GM19395 (cell line): Measurements from ENCODE around the gene FECH.
"Not testable (repeated sequence)": the region's sequence is repeated elsewhere in the genome, so short reads cannot be mapped to it uniquely, and the experiment has no call there.

Experiments used
- ATAC-seq: cut with Tn5 transposase; IDR thresholded peaks from one replicate; pipeline ENCODE4 v1.9.1; 2021; ENCODE audit warnings: mild to moderate bottlenecking, moderate library complexity; ENCODE audit not compliant: unreplicated experiment

Gene FECH

DNA sequence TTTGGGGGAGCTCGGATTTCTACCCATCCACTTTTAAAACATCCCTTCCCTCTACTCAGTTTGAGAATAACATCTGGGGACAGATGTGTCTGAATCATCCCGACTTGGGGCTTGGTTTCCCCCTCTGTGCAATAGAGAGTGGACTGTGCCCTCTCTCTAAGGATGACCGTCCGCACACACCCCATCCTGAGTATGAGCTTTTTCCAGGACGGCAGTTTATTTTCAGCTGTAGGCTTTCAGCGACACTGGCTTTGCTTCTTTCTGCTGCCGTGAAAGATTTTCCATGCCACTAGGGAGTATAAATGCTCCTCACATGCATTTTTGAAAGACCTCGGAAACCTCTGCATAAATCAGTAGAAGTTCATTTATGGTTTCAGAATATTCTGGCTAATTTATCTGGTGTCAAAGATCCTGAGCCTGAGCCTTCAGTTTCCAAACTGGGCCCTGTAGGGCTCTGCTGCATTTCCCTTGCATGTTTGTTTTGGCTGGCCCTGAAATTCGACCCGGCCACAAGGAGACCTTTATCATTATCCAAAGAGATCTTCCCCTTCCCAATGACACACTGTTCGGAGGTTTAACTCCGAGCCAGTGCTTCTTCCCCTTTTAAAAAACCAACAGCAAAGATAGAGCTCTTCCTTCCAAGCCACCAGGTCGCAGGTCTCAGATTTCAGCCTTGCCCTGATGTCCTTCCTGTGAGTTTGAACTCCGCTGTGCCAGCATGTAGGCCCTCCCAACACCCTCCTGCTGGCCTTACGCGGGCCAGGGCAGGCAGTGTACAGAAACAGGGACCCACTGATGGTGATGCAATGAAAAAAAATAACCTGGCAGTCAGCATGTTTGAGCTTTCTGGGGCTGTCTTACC is 53.3 kb downstream of the FECH start:
- ATAC-seq = no peak

- ATAC-seq = no peak
These were observed 57.4 kb downstream of the FECH start for GRCh38 chr18:57529151-57529550.

- ATAC-seq = no peak
These were observed 58.8 kb downstream of the FECH start for GRCh38 chr18:57527556-57528229.

DNA sequence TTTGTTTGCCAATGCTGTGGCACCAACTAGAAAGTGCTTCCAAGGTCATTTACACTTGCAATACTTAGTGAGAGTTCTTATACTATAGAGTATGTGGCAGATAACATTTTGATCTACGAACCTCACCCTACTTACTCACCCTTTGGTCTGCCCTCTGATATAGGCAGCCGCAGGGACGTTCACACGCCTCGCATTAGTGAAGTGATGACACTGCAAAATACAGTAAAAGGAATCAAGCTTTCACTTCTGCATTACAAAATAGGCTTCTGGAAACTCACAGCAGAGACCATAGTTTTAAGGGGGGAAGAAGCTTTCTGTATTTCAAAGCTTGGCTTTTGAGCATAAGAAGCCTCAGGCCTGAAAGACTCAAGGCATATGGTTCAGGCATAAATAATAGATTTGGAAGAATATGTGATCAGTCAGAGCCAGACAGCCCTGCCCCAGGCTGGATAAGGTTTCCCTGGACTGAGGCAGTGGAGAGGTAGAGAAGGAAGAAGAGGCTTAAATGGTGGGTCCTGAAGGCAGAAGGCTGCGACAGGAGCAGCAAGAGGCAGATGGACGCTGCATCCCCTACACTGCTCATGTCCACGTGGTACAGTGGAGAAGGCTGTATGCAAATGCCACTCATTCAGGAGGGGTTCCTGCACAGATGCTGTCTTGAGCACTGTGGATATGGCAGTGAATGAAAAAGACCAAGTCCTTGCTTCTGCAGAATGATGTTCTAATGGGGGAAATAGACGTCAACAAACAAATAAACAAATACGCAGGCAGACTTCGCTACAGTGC is 63.1 kb downstream of the FECH start:
- ATAC-seq = peak; percentile 63

GRCh38 chr18:57522348-57522747 is 64.2 kb downstream of the FECH start:
- ATAC-seq = not testable (repeated sequence)

DNA sequence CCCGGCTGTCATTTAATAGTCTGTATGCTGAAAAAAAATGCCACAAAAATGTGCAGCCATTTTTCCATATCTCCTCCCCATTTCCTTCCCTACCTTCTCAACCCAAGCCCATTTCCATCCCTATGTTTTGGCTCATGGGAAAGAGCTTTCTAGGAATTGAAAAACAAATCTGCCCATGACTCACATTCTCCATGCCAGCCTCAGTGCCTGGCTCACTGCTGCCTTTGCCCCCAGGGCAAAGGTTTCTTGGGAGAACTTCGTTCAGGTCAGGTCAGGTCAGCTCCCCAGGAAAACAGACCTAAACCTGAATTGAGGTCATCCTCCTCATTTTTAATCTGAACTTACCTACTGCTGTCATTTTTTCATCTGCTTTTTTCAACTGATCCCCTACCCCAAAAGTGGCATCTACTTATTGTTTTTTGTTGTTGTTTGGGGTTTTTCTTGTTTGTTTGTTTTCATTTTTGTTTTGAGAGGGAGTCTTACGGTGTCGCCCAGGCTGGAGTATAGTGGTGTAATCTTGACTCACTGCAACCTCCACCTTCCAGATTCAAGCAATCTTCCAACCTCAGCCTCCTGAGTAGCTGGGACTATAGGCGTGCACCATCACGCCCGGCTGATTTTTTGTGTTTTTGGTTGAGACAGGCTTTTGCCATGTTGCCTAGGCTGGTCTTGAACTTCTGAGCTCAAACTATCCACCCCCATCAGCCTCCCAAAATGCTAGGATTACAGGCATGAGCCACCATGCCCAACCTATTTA is 66.7 kb downstream of the FECH start:
- ATAC-seq = no peak

- no peak for ATAC-seq
These were observed 68.0 kb downstream of the FECH start for GRCh38 chr18:57518533-57518932.

GRCh38 chr18:57516056-57516455 is 70.4 kb downstream of the FECH start:
- ATAC-seq = no peak

DNA sequence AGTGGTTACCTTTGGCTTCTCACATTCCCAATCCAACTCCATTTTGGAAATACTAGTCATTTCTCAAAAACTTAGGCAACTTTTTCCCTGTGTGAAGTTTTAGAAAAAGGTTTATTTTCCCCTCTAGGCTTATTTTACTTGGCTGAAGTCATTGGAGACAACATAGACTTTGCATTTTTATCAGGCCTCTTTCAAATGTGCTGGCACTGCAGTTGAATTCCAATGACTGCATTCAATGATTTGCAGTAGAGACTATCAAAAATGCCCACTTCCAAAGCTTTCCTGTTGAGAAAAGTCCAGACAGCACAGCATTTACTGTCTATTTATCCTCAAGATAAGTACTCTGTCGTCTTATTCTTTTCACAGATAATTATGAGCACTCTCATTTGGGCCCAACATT is 81.3 kb downstream of the FECH start:
- ATAC-seq = no peak

- ATAC-seq = no peak
These were observed 83.9 kb downstream of the FECH start for GRCh38 chr18:57502624-57503023.

- no peak for ATAC-seq
These were observed 87.7 kb downstream of the FECH start for GRCh38 chr18:57498682-57499256.
